ENCODE results near the gene SCEL. TPM values are rescaled to one million over a fixed set of nuclear protein-coding genes. Genes with fewer than 3 reads are reported as not detected.

SCEL gene
- total RNA-seq, 1 donor from 2014 or later = not detected

GRCh38 chr13:77533875-77534788 lies 1.4 kb upstream of the SCEL start:
- no peak for DNase-seq (ENCODE audit: extremely low spot score, unreplicated experiment)
- H3K4me3 Mint-ChIP-seq (ENCODE audit: unreplicated experiment) = no peak overlapping the region
- TF ChIP-seq CTCF (IDR thresholded peaks at IDR 0.05) = no peak
- H3K36me3 Mint-ChIP-seq (ENCODE audit: unreplicated experiment) = no peaks in the 10 kb centered on the region
- H3K4me1 Mint-ChIP-seq (ENCODE audit: unreplicated experiment) = no peaks in the 10 kb centered on the region
- no peak overlapping the region for H3K27ac Mint-ChIP-seq (ENCODE audit: unreplicated experiment)
- H3K9me3 Mint-ChIP-seq (ENCODE audit: unreplicated experiment) = no peaks in the 10 kb centered on the region
- peaks cover 2% of the 10 kb centered on the region for H3K27me3 Mint-ChIP-seq (ENCODE audit: unreplicated experiment)

GRCh38 chr13:77536358-77536757 lies 852 bp downstream of the SCEL start:
- DNase-seq (ENCODE audit: extremely low spot score, unreplicated experiment) = no peak
- Mint-ChIP-seq H3K27me3 (ENCODE audit: unreplicated experiment) (peaks cover 7% of the 10 kb centered on the region), H3K27ac (ENCODE audit: unreplicated experiment) (no peak overlapping the region), H3K9me3 (ENCODE audit: unreplicated experiment) (no peaks in the 10 kb centered on the region), H3K4me1 (ENCODE audit: unreplicated experiment) (no peaks in the 10 kb centered on the region), H3K36me3 (ENCODE audit: unreplicated experiment) (no peaks in the 10 kb centered on the region), H3K4me3 (ENCODE audit: unreplicated experiment) (no peak overlapping the region)
- no peak for TF ChIP-seq CTCF (IDR thresholded peaks at IDR 0.05)

GRCh38 chr13:77537289-77537919 lies 1.9 kb downstream of the SCEL start:
- H3K27me3 Mint-ChIP-seq (ENCODE audit: unreplicated experiment) = peaks cover 7% of the 10 kb centered on the region
- no peak for TF ChIP-seq CTCF (IDR thresholded peaks at IDR 0.05)
- H3K36me3 Mint-ChIP-seq (ENCODE audit: unreplicated experiment) = no peaks in the 10 kb centered on the region
- no peak for DNase-seq (ENCODE audit: extremely low spot score, unreplicated experiment)
- no peaks in the 10 kb centered on the region for H3K4me1 Mint-ChIP-seq (ENCODE audit: unreplicated experiment)
- no peak overlapping the region for H3K4me3 Mint-ChIP-seq (ENCODE audit: unreplicated experiment)
- H3K27ac Mint-ChIP-seq (ENCODE audit: unreplicated experiment) = no peak overlapping the region
- H3K9me3 Mint-ChIP-seq (ENCODE audit: unreplicated experiment) = no peaks in the 10 kb centered on the region

GRCh38 chr13:77543711-77544110 lies 8.2 kb downstream of the SCEL start:
- no peak for DNase-seq (ENCODE audit: extremely low spot score, unreplicated experiment)
- H3K27ac Mint-ChIP-seq (ENCODE audit: unreplicated experiment) = no peak overlapping the region
- no peaks in the 10 kb centered on the region for H3K9me3 Mint-ChIP-seq (ENCODE audit: unreplicated experiment)
- no peaks in the 10 kb centered on the region for H3K4me1 Mint-ChIP-seq (ENCODE audit: unreplicated experiment)
- TF ChIP-seq CTCF (IDR thresholded peaks at IDR 0.05) = no peak
- peaks cover 4% of the 10 kb centered on the region for H3K27me3 Mint-ChIP-seq (ENCODE audit: unreplicated experiment)
- H3K4me3 Mint-ChIP-seq (ENCODE audit: unreplicated experiment) = no peak overlapping the region
- H3K36me3 Mint-ChIP-seq (ENCODE audit: unreplicated experiment) = no peaks in the 10 kb centered on the region

- no peaks in the 10 kb centered on the region for H3K36me3 Mint-ChIP-seq (ENCODE audit: unreplicated experiment)
- no peak for DNase-seq (ENCODE audit: extremely low spot score, unreplicated experiment)
- H3K4me1 Mint-ChIP-seq (ENCODE audit: unreplicated experiment) = no peaks in the 10 kb centered on the region
- H3K27me3 Mint-ChIP-seq (ENCODE audit: unreplicated experiment) = peaks cover 4% of the 10 kb centered on the region
- H3K9me3 Mint-ChIP-seq (ENCODE audit: unreplicated experiment) = no peaks in the 10 kb centered on the region
- no peak for TF ChIP-seq CTCF (IDR thresholded peaks at IDR 0.05)
- H3K4me3 Mint-ChIP-seq (ENCODE audit: unreplicated experiment) = no peak overlapping the region
- no peak overlapping the region for H3K27ac Mint-ChIP-seq (ENCODE audit: unreplicated experiment)
Measured at GRCh38 chr13:77544355-77544754, 8.8 kb downstream of the SCEL start.
